NCI-H1105 treated with DMSO at 0.1 percent for 48 hours (cell line): ENCODE data around the gene C19orf47.
"Not testable (repeated sequence)": the region's sequence is repeated elsewhere in the genome, so short reads cannot be mapped to it uniquely, and the experiment has no call there.

ENCODE experiments used
- DNase-seq: peaks from one replicate; lab custom pipeline; 2025; lab: John Stamatoyannopoulos, UW

Gene C19orf47

DNA sequence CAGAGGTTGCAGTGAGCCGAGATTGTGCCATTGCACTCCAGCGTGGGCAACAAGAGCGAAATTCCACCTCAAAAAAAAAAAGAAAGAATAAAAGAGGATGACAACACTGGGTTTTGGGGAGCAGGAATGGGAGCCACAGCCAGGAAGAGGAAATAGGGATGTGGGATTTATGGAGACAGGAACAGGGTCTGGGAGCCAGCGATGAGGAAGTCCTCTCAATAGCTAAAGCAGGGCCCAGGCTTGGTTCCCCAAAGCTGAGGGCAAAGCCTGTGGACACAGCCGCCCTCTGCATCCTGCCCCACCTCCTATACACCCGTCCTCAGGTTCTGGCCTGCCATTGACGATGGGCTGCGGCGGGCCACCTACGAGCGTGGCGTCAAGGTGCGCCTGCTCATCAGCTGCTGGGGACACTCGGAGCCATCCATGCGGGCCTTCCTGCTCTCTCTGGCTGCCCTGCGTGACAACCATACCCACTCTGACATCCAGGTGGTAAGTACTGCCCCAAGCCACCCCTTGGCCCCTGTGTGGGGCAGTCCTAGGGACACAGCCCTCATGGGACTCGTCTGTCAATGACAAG lies 28.2 kb upstream of the C19orf47 start:
- no peak for DNase-seq

DNA sequence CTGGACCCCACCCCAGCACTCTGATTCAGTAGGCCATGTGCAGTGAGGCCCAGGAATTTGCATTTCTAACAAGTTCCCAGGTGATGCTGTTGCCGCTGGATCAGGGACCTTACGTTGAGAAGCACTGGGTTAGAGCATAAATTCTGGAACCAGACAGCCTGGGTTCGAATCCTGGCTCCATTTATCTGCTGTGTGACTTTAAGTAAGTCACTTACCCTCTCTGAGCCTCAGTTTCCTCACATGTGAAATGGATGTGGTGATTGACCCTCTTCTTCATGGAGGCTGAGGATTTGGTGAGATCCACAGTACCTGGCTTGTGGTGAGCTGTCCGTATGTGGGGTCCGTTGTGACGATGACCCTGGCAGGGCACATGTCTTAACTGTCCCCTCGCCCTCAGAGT lies 25.9 kb upstream of the C19orf47 start:
- DNase-seq: no peak

DNA sequence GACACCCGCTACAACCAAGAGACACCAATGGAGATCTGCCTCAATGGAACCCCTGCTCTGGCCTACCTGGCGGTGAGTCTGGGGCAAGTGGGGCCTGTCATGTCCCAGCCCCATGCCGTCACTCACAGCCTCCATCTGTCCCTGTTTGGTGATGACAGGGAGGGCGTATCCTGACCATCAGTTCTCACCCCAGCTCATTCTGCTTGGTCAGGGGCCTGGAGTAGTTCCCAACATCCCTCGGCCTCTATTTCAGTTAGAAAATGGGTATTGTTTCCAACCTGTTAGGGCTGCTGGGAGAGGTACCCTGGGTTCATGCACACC lies 23.6 kb upstream of the C19orf47 start:
- DNase-seq: no peak

DNA sequence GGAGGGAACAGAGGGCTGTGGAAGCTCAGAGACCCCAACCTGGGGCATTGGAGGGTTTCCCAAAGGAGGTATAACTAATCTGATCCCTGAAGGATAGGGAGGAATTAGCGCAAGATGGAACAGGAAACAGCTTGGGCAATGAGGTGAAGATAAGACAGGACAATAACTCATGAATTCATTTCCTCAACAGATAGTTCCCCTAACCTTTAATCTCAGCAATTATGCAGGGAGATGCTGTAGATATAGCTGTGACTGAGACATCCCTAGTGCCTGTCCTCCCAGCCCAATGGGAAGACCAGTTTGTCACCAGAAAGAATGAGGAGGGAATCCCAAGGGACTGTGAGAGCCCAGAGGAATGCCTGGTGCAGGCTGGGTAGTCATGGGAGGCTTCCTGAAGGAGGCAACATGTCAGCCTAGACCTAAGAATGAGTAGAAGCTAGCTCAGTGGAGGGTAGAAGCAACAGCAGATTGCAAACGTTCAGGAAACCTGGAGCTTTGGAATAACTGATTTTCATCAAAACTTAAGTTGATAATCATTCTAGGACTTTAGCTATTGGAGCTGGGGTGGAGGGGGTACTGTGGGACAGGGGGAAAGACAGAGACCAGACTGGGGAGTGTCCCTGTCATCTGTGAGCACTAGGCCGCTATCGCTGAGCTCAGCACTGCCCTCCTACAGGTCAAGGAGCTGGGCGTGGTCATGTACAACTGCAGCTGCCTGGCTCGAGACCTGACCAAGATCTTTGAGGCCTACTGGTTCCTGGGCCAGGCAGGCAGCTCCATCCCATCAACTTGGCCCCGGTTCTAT lies 23.0 kb upstream of the C19orf47 start:
- DNase-seq: no peak

DNA sequence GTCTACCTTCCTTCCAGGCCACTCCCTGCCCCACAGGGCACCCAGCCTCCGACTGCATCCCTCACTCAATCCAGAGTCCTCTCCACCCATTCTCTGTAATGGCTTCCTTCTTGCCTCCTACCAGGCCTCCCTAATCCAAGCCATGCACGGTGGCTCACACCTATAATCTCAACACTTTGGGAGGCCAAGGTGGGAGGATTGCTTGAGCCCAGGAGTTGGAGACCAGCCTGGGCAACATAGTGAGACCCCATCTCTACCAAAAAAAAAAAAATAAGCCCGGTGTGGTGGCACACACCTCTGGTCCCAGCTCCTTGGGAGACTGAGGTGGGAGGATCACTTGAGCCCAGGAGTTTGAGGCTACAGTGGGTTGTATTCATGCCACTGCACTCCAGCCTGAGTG lies 22.1 kb upstream of the C19orf47 start:
- DNase-seq: not testable (repeated sequence)

DNA sequence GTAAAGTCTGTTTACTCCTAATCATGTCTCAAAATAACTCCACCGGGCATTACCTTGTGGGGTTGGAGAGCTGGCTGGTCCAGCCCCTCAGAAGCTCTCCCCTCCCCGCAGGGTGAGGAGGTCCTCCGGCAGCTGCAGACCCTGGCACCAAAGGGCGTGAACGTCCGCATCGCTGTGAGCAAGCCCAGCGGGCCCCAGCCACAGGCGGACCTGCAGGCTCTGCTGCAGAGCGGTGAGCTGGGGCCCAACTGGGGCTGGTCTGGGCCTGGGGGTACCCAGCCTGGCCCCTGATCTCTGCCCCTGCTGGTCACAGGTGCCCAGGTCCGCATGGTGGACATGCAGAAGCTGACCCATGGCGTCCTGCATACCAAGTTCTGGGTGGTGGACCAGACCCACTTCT lies 21.6 kb upstream of the C19orf47 start:
- no peak for DNase-seq

DNA sequence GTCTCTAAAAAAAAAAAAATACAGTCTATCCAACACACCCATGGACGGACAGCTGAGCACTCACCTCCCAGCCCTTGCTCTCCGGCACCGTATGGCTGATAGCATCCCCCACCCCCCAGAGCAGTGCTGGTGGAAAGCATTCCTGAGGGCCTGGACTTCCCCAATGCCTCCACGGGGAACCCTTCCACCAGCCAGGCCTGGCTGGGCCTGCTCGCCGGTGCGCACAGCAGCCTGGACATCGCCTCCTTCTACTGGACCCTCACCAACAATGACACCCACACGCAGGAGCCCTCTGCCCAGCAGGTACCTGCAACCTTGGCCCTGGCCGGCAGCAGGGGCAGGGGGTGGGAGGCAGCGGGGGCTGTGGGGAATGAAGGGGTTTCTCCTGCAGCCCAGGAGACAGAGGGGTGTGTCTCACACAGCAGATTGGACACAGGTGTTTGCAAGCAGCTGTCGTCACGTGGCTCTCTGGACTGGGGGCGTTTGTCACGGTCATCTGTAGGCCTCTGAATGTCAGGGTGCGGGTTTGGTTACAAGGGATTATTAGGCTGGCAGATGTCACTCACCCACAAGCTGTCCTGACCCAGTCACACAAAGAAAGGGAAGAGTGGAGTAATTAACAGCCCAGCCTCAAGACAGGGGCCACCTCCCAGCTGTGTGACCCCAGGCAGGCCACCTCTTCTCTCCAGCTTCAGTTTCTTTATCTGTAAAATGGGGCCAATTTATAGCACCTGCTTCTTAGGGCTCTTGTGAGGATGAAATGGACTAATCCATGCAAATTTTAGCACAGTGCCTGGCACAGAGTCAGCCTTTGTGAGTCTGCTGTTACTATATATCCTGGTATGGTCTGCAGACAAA lies 19.6 kb upstream of the C19orf47 start:
- no peak for DNase-seq

DNA sequence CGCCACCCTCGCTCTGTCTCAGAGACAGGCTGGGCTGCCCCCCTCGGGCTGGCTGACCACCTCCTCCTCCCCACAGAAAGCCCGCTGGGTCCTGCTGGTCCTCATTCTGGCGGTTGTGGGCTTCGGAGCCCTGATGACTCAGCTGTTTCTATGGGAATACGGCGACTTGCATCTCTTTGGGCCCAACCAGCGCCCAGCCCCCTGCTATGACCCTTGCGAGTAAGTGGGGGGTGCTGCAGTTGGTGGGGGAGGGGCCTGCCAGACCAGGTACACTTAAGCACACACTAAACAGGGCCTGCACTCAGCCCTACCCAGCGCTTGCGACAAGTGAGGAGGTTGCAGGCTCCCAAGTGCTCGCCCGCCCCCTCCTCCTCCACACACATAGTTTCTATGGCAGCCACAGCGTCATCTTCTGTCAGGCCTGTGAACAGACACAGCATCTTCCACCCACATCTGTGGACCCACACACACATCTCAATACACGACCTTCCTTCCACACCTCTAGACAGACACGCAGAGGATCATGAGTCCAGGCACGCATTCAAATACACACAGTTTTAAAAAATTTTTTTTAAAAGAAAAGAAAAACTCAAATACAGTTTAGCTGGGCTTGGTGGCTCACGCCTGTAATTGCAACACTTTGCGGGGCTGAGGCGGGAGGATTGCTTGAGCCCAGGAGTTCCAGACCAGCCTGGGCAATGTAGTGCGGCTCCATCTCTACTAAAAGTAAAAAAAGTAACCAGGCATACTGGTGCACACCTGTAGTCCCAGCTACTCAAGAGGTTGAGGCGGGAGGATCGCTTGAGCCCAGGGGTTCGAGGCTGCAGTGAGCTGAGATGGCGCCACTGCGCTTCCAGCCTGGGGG lies 18.7 kb upstream of the C19orf47 start:
- DNase-seq: no peak

DNA sequence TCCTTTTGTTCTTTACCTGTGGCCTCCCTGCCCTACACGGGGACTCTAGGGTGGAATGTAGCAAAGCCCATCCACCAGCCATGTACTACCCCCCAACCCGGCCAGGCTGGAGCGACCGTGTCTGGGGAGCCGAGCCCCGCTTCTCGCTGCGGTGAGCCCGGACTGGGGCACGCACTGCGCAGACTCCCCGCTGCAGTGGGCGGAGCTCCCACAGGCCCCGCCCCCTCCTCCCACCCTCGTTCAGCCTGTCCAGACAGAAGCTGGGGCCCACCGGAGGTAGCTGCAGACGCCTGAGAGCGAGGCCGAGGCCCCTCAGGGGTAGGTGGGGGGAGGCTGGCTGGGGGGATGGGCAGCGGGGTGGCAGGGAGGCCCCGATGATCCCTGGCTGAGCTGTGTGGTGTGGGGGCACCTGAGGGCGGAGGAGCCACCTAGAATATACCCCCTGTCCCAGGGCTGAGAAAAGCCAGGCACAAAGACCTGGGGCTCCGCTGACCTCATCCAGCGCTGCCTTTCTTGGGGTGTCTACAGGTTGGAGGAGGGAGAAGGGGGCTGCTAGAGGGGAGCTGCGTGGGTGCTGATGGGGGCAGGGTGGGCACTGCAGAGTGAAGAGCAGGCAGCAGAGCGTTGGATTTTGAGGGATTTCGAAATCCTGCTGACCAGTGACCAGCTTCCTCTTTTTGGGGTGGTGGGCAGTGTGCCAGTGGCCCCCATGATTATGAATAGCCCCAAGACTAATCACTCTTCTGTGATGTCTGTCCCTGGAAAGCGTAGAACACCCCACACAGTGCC lies 17.6 kb upstream of the C19orf47 start:
- DNase-seq: no peak

- DNase-seq: no peak
These were observed 16.8 kb upstream of the C19orf47 start for GRCh38 chr19:40365010-40365409.

DNA sequence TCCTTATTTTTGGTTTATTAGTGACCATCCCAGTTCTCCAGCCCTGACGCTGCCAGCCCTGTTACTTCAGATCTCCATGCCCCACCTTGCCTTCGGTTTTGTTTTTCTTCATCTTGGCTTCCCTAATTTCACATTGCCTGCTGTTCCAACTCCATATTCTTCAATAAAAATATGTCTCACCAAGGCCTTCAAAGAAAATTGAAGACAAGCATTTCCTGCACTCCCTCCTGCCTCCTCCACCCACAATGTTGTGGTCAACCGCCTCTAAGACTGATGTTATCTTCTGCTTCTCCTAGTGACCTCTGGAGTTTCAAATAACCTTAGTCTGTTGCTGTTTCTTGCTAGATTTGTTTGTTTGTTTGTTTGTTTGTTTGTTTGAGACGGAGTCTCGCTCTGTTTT lies 14.9 kb upstream of the C19orf47 start:
- no peak for DNase-seq

GRCh38 chr19:40362160-40362559 lies 14.0 kb upstream of the C19orf47 start:
- DNase-seq: no peak

DNA sequence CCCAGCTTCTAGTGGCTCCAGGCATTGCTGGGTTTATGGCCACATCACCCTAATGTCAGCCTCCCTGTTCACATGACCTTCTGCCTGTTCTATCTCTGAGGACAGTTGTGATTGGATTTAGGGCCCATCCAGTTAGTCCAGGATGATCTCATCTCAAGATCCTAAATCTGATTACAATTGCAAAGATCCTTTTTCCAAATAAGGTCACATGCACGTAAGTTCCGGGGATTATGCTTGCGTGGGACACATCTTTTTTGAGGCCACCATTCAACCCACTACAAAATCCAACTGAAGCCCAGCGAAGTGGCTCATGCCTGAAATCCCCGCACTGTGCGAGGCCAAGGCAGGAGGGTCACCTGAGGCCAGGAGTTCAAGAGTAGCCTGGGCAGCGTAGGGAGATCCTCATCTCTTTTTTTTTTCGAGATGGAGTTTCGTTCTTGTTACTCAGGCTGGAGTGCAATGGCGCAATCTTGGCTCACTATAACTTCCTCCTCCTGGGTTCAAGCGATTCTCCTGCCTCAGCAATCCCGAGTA lies 12.6 kb upstream of the C19orf47 start:
- DNase-seq: no peak

DNA sequence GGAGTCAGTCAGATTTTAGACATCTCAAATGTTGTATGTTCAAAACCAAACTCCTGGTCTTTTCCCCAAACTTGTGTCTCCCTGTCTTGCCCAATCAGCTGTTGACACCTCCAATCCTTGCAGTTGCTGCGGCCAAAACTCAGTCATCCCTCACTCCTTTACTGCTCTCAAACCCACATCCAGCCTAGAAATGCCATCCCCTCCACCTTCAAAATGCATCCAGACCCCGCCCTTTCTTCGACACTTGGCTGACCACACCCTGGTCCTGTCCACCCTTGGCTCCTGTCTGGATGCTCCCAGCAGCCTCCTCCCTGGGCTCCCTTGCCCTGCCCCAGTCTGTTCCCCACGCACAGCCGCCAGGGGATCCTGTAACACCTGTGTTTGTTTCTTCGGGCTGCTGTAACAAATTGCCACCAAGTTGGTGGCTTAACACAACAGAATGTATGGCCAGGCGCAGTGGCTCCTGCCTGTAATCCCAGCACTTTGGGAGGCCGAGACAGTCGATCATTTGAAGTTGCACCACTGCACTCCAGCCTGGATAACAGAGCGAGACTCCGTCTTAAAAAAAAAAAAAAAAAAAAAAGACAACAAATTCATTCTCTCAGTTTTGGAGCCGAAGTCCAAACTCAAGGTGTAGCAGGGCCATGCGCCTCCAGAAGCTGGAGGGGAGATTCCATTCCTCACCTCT lies 12.0 kb upstream of the C19orf47 start:
- DNase-seq: no peak

GRCh38 chr19:40358773-40359172 lies 10.6 kb upstream of the C19orf47 start:
- DNase-seq: no peak

DNA sequence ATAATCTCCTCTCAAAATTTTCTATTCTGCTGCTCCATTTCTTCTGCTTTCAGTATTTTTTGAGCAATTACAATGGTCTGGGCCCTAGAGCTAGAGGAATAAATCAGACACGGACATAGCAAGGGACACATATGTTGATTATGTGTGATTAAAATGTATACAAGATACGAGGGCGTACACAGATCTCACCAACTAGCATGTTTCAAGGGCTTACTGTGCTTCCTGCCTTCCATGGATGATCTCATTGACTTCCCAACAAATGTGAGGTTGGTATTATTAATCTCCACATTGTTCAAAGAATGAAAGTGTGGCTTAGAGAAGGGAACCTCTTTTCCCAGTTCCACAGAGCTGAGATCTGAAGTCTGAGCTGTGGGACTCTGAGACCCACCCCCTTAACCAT lies 9.4 kb upstream of the C19orf47 start:
- DNase-seq: no peak

GRCh38 chr19:40356681-40357595 lies 8.7 kb upstream of the C19orf47 start:
- DNase-seq: no peak

DNA sequence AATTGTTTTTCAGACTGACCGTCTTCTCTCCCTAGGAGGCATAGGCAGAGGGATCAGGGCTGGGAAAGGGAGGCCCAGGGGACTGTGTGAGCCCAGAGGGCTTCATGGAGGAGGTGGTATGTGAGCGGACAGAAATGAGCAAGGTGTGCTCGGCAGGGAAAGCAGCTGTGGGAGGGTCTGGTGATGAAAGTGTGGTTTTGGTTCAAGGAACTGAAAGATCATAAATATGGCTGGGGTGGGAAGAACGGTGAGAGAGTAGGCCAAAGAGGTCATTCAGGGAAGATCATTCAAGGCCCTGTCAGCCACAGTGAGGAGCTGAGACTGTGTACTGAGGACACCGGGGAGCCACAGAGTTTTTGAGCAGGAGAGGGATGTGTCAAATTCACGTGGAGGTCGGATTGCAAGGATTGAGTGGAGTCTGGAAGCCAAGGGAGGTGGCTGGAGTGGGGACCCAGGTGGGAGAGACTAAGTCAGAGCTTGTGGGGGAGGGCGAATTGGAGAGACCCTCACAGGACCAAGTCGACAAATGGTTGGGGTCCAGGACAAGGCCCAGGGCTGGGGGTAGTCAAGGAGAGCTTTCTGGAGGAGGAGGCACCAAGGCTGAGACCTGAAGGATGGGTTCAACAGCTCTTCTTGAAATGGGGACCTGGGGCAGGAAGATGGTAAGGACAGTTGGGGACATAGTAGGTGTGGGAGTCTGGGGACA lies 7.9 kb upstream of the C19orf47 start:
- no peak for DNase-seq
